GM12878 (cell line): ENCODE results near the gene ARHGAP30. TPM values are rescaled to one million over a fixed set of nuclear protein-coding genes. Genes with fewer than 3 reads are reported as not detected.
A peak's percentile ranks its signal among the peaks of the same experiment; 100 is the strongest.

Source experiments
- BCL11A ChIP-seq: IDR thresholded peaks from 2 replicates; pipeline ENCODE4 v1.6.1; 2011; ENCODE audit warnings: low read depth, low read length
- BHLHE40 ChIP-seq, 2 experiments: fragments of 450-650 bp in 1 of 2; IDR thresholded peaks; 2 replicates each; pipeline ENCODE4 v1.6.1; 2011 to 2017; ENCODE audit warnings: low read depth in 2 of 2, borderline replicate concordance in 1 of 2, improper control_type of control experiment in 1 of 2, low read length in 1 of 2, mild to moderate bottlenecking in 1 of 2
- CREM ChIP-seq: IDR thresholded peaks from 2 replicates; pipeline ENCODE4 v1.6.1; 2014; ENCODE audit warnings: antibody characterized with exemption, low read depth
- DPF2 ChIP-seq: fragments of 450-650 bp; IDR thresholded peaks from 2 replicates; pipeline ENCODE4 v1.6.1; 2017; ENCODE audit warnings: mild to moderate bottlenecking
- EZH2 ChIP-seq: IDR thresholded peaks from 2 replicates; pipeline ENCODE4 v1.6.1; 2012; ENCODE audit warnings: low read depth, mild to moderate bottlenecking, control low read depth, inconsistent platforms, low read length, borderline replicate concordance; ENCODE audit not compliant: control insufficient read depth
- FOXM1 ChIP-seq: IDR thresholded peaks from 2 replicates; pipeline ENCODE4 v1.6.1; 2012; ENCODE audit warnings: low read depth, mild to moderate bottlenecking, inconsistent platforms, low read length, moderate library complexity
- HDAC6 ChIP-seq: fragments of 200-600 bp; sonication (generic); IDR thresholded peaks from one replicate; pipeline ENCODE4 v1.8.0; 2017; ENCODE audit warnings: antibody characterized with exemption; ENCODE audit not compliant: unreplicated experiment
- HDGF ChIP-seq: fragments of 450-650 bp; IDR thresholded peaks from 2 replicates; pipeline ENCODE4 v1.6.1; 2016; ENCODE audit warnings: antibody characterized with exemption
- KAT2A ChIP-seq: conservative IDR thresholded peaks from 2 replicates; pipeline ENCODE4 v1.6.1; 2011; ENCODE audit warnings: low read depth, low read length; ENCODE audit not compliant: control insufficient read depth
- MTA2 ChIP-seq: fragments of 450-650 bp; IDR thresholded peaks from 2 replicates; pipeline ENCODE4 v1.6.1; 2016; ENCODE audit warnings: low read depth, mild to moderate bottlenecking, moderate library complexity
- NBN ChIP-seq: fragments of 450-650 bp; IDR thresholded peaks from 2 replicates; pipeline ENCODE4 v1.6.1; 2016
- NFIC ChIP-seq: IDR thresholded peaks from 2 replicates; pipeline ENCODE4 v1.6.1; 2012; ENCODE audit warnings: low read depth, mild to moderate bottlenecking, inconsistent platforms, low read length, moderate library complexity
- NR2C2 ChIP-seq: IDR thresholded peaks from 2 replicates; pipeline ENCODE4 v1.6.1; 2011; ENCODE audit warnings: borderline replicate concordance, low read depth; ENCODE audit not compliant: control insufficient read depth, insufficient read length
- RAD21 ChIP-seq: IDR thresholded peaks from 2 replicates; pipeline ENCODE4 v1.6.1; 2011; ENCODE audit warnings: mild to moderate bottlenecking, low read depth, low read length, moderate library complexity; ENCODE audit not compliant: insufficient read depth
- SMAD5 ChIP-seq: IDR thresholded peaks from 2 replicates; pipeline ENCODE4 v1.6.1; 2016; ENCODE audit warnings: antibody characterized with exemption, low read depth
- STAT3 ChIP-seq: IDR thresholded peaks from 2 replicates; pipeline ENCODE4 v1.6.1; 2011; ENCODE audit warnings: low read depth, low read length, improper control_type of control experiment
- SUPT20H ChIP-seq: IDR thresholded peaks from 2 replicates; pipeline ENCODE4 v1.6.1; 2011; ENCODE audit warnings: low read depth, mild to moderate bottlenecking, low read length, moderate library complexity, borderline replicate concordance; ENCODE audit not compliant: control insufficient read depth
- TARDBP ChIP-seq: IDR thresholded peaks from 2 replicates; pipeline ENCODE4 v1.6.1; 2016; ENCODE audit warnings: borderline replicate concordance
- TBL1XR1 ChIP-seq: IDR thresholded peaks from 2 replicates; pipeline ENCODE4 v1.6.1; 2012; ENCODE audit warnings: low read depth, low read length, improper control_type of control experiment
- TCF3 ChIP-seq: IDR thresholded peaks from 2 replicates; pipeline ENCODE4 v1.6.1; 2012; ENCODE audit warnings: low read depth, mild to moderate bottlenecking, low read length, borderline replicate concordance; ENCODE audit not compliant: insufficient read depth
- YBX1 ChIP-seq: fragments of 450-650 bp; IDR thresholded peaks from 2 replicates; pipeline ENCODE4 v1.6.1; 2016; ENCODE audit warnings: antibody characterized with exemption
- ZNF207 ChIP-seq: fragments of 450-650 bp; IDR thresholded peaks from 2 replicates; pipeline ENCODE4 v1.6.1; 2014; ENCODE audit warnings: antibody characterized with exemption, mild to moderate bottlenecking, borderline replicate concordance
- polyA plus RNA-seq, 11 experiments: library from polyadenylated mRNA; depleted of rRNA in 4 of 11; unstranded in 6 of 11; stranded (reverse) in 5 of 11; fragments of >200 nt; fragmentation: Nextera tagmentation in 4 of 11; fragmentation: Illumina TruSeq in 1 of 11; extraction: Ambion mirVana in 4 of 11; extraction: Trizol in 1 of 11; gene quantifications; 1 replicate in 1 of 11; 2 replicates in 10 of 11; pipeline versions ENCODE4 v1.2.1 to v1.2.3, GENCODE V29; 2011 to 2016; ENCODE audit warnings: inconsistent platforms in 2 of 11, missing spikeins in 2 of 11, low read depth in 1 of 11
- total RNA-seq, 4 experiments: library from RNA; depleted of rRNA in 3 of 4; stranded (reverse); fragments of >200 nt in 3 of 4; fragmentation: Illumina TruSeq in 1 of 4; extraction: Trizol in 1 of 4; gene quantifications; 2 replicates each; pipeline versions ENCODE4 v1.2.1 to v1.2.3, GENCODE V29; 2013 to 2021
- TF ChIP-seq, protein P1 (sequence below): fragments of 450-650 bp; IDR thresholded peaks from 2 replicates; pipeline ENCODE4 v1.6.1; 2018; ENCODE audit warnings: mild to moderate bottlenecking, low read depth, moderate library complexity; ENCODE audit not compliant: partially characterized antibody
- TF ChIP-seq, protein P2 (sequence below): IDR thresholded peaks from 2 replicates; pipeline ENCODE4 v1.6.1; 2011; ENCODE audit warnings: low read depth, low read length, improper control_type of control experiment, borderline replicate concordance
- TF ChIP-seq, protein P3 (sequence below): fragments of 450-650 bp; IDR thresholded peaks from 2 replicates; pipeline ENCODE4 v1.6.1; 2018; ENCODE audit warnings: borderline replicate concordance, mild to moderate bottlenecking; ENCODE audit not compliant: partially characterized antibody

Gene ARHGAP30
- total and polyA plus RNA-seq, 10 of the 15 experiments (the other 5 are each of a cell fraction or from before 2014, with no cell fraction given): 12.9 to 143 (median 76.3) TPM

GRCh38 chr1:161038523-161039153 is 31.1 kb downstream of the ARHGAP30 start, which contains the start of gene TSTD1 (continued):
- TF ChIP-seq BCL11A: no peak
- no peak for TF ChIP-seq FOXM1
- TF ChIP-seq TBL1XR1: 0 out of 2 replicates have a peak, but pooled peaks have one; percentile 28
- no peak for TF ChIP-seq HDAC6
- TF ChIP-seq YBX1: no peak
- TF ChIP-seq, protein P1, sequence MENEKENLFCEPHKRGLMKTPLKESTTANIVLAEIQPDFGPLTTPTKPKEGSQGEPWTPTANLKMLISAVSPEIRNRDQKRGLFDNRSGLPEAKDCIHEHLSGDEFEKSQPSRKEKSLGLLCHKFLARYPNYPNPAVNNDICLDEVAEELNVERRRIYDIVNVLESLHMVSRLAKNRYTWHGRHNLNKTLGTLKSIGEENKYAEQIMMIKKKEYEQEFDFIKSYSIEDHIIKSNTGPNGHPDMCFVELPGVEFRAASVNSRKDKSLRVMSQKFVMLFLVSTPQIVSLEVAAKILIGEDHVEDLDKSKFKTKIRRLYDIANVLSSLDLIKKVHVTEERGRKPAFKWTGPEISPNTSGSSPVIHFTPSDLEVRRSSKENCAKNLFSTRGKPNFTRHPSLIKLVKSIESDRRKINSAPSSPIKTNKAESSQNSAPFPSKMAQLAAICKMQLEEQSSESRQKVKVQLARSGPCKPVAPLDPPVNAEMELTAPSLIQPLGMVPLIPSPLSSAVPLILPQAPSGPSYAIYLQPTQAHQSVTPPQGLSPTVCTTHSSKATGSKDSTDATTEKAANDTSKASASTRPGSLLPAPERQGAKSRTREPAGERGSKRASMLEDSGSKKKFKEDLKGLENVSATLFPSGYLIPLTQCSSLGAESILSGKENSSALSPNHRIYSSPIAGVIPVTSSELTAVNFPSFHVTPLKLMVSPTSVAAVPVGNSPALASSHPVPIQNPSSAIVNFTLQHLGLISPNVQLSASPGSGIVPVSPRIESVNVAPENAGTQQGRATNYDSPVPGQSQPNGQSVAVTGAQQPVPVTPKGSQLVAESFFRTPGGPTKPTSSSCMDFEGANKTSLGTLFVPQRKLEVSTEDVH: peak; percentile 65
- no peak for TF ChIP-seq EZH2
- no peak for TF ChIP-seq STAT3
- no peak; the same call in 1 of the 2 replicates for TF ChIP-seq SMAD5
- TF ChIP-seq, protein P2, sequence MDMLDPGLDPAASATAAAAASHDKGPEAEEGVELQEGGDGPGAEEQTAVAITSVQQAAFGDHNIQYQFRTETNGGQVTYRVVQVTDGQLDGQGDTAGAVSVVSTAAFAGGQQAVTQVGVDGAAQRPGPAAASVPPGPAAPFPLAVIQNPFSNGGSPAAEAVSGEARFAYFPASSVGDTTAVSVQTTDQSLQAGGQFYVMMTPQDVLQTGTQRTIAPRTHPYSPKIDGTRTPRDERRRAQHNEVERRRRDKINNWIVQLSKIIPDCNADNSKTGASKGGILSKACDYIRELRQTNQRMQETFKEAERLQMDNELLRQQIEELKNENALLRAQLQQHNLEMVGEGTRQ: no peak; the same call in 1 of the 2 replicates
- TF ChIP-seq HDGF: peak; percentile 81; the same call in 1 of the 2 replicates
- peak; percentile 95 for TF ChIP-seq TCF3
- TF ChIP-seq TARDBP: no peak
- TF ChIP-seq MTA2: no peak
- TF ChIP-seq NBN: peak; percentile 83
- no peak for TF ChIP-seq NR2C2
- TF ChIP-seq KAT2A: no peak
- no peak for TF ChIP-seq SUPT20H
- no peak for TF ChIP-seq RAD21
- TF ChIP-seq ZNF207: no peak
- peak; percentile 51; the same call in 1 of the 2 replicates for TF ChIP-seq DPF2
- TF ChIP-seq CREM: no peak
- peak; percentile 19 to 66; a peak in 1 of 4 replicates for TF ChIP-seq BHLHE40 (IDR thresholded peaks at IDR 0.05; ENCODE audit: borderline replicate concordance in 1 of 2, low read depth in 2 of 2, low read length in 1 of 2)
- TF ChIP-seq NFIC: no peak
- TF ChIP-seq, protein P3, sequence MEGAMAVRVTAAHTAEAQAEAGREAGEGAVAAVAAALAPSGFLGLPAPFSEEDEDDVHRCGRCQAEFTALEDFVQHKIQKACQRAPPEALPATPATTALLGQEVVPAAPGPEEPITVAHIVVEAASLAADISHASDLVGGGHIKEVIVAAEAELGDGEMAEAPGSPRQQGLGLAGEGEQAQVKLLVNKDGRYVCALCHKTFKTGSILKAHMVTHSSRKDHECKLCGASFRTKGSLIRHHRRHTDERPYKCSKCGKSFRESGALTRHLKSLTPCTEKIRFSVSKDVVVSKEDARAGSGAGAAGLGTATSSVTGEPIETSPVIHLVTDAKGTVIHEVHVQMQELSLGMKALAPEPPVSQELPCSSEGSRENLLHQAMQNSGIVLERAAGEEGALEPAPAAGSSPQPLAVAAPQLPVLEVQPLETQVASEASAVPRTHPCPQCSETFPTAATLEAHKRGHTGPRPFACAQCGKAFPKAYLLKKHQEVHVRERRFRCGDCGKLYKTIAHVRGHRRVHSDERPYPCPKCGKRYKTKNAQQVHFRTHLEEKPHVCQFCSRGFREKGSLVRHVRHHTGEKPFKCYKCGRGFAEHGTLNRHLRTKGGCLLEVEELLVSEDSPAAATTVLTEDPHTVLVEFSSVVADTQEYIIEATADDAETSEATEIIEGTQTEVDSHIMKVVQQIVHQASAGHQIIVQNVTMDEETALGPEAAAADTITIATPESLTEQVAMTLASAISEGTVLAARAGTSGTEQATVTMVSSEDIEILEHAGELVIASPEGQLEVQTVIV: no peak
